Fibroblast of the aortic adventitia (primary cell): ENCODE results near the gene TYK2. TPM values are rescaled to one million over a fixed set of nuclear protein-coding genes. Genes with fewer than 3 reads are reported as not detected.

ENCODE experiments used
- DNase-seq: peaks from one replicate; pipeline ENCODE4 v3.0.0-alpha.2; 2010; ENCODE audit warnings: low read depth
- H3K4me3 ChIP-seq: 2 replicates; pipeline ENCODE4 v1.5.1; 2011; ENCODE audit warnings: low read depth, mild to moderate bottlenecking, control low read depth, low read length, moderate library complexity
- total RNA-seq: library from RNA; depleted of rRNA; stranded (reverse); fragments of >200 nt; gene quantifications from 2 replicates; pipeline ENCODE4 v1.2.3, GENCODE V29; 2012; ENCODE audit warnings: low replicate concordance
- TF ChIP-seq, protein P1 (sequence below): IDR thresholded peaks from 2 replicates; pipeline ENCODE4 v1.5.1; 2011; ENCODE audit warnings: mild to moderate bottlenecking, low read length, control low read depth, inconsistent platforms; ENCODE audit not compliant: insufficient read depth

Gene TYK2
- total RNA-seq, 1 donor = 51.5 TPM

DNA sequence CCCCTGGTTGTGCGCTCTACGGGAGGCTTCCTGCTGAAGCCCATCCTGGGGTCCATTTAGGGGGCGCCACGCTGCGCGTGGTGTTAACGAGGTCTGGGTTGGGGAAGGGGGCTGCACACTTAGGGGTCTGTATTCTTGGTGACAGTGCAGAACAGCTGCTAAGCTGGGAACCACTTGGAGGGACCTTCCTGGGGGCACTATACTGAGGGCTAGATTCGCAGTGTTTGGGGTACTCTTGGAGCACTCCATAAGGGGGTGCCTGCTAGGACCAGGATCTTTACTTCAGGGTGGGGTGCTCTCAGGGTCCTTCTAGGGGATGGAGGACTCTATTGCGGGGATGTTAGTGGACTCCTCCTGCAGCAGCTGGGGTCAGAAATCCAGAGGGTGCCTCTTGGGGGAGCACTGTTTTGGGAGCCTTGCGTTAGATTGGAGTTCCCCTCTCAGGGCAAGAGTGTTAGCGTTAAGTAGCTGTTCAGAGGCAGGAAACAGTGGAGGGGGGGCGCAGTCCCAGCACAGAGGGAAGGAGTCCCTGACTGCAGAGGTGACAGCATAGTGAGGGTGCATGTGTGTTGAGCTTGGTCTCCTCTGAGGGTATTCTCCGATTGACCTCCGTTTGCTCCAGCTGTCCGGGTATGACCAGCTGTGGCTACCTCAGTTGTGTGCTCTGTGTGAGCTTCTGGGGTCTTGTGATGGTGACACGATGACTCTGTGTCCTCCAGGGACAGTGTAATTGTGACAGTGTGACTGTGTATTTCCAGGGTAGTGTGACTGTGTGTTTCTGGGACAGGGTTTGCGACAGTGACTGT, 41.1 kb upstream of the TYK2 start:
- DNase-seq = no peak
- no peak overlapping the region for H3K4me3 ChIP-seq
- TF ChIP-seq, protein P1, sequence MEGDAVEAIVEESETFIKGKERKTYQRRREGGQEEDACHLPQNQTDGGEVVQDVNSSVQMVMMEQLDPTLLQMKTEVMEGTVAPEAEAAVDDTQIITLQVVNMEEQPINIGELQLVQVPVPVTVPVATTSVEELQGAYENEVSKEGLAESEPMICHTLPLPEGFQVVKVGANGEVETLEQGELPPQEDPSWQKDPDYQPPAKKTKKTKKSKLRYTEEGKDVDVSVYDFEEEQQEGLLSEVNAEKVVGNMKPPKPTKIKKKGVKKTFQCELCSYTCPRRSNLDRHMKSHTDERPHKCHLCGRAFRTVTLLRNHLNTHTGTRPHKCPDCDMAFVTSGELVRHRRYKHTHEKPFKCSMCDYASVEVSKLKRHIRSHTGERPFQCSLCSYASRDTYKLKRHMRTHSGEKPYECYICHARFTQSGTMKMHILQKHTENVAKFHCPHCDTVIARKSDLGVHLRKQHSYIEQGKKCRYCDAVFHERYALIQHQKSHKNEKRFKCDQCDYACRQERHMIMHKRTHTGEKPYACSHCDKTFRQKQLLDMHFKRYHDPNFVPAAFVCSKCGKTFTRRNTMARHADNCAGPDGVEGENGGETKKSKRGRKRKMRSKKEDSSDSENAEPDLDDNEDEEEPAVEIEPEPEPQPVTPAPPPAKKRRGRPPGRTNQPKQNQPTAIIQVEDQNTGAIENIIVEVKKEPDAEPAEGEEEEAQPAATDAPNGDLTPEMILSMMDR = no peak

DNA sequence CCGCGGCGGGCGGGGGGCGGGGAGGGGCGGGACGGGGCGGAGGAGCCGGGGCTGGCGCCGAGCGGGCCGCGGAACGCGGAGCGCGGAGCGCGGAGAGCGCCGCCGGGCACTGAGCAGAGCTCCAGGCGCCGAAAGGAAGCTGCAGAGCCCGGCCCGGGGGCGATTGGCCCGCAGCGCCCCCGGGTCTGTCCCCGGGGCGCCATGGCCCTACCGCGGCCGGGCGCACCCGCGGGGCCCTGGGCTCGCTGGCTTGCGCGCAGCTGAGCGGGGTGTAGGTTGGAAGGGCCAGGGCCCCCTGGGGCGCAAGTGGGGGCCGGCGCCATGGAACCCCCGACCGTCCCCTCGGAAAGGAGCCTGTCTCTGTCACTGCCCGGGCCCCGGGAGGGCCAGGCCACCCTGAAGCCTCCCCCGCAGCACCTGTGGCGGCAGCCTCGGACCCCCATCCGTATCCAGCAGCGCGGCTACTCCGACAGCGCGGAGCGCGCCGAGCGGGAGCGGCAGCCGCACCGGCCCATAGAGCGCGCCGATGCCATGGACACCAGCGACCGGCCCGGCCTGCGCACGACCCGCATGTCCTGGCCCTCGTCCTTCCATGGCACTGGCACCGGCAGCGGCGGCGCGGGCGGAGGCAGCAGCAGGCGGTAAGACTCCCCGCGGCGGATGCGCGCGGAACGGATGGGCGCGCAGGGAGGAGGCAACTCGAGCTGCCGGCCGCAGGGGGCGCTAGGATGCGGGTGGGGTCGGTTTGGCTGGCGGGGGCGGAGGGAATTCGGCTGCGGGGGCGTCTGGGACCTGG, 40.3 kb upstream of the TYK2 start, which contains the start of gene PDE4A:
TSS of gene PDE4A (plus strand) at position 95 of the 796 bp plus-strand sequence. CDS start at position 322, 227 bp downstream.
- no peak for DNase-seq
- TF ChIP-seq, protein P1 = peak; percentile 44
- H3K4me3 ChIP-seq = peak within 1 kb of the TSS; percentile 45

DNA sequence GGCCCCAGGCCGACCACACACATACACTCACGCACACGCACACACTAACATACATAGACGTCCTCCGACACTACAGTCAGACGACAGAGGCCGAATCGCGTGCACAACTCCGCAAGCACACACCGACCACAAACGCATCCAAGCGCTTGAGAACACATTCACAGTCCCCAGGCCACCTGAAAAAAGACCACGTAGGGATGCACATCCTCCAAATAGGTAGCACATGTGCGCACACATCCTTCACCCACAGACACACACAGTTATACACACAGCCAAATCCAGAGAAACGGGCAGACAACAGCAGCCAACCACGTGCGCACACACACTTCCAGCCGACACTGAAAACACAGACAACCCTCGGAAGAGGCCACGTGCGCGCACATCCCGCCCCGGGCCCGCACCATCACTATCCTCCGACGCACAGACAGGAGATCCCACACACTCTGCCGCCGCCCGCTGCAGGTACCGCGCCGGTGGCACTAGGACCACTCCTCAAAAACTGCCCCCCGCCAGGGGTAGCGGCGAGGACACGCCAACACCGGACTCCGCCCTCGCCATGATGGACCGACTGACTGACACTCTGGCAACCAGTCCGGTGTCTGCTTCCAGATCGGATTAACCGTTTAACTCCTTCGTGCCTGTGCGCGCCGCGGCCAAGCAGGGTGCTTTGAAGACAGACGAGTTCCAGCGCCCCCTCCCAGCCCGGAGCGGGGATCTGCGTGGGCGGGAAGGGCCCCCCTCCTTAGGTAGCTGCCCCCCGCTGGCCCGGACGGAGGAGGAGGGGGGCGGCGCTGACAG, 39.5 kb upstream of the TYK2 start:
- DNase-seq = peak; percentile 45
- peak overlapping the region; percentile 45 for H3K4me3 ChIP-seq
- TF ChIP-seq, protein P1 = no peak

DNA sequence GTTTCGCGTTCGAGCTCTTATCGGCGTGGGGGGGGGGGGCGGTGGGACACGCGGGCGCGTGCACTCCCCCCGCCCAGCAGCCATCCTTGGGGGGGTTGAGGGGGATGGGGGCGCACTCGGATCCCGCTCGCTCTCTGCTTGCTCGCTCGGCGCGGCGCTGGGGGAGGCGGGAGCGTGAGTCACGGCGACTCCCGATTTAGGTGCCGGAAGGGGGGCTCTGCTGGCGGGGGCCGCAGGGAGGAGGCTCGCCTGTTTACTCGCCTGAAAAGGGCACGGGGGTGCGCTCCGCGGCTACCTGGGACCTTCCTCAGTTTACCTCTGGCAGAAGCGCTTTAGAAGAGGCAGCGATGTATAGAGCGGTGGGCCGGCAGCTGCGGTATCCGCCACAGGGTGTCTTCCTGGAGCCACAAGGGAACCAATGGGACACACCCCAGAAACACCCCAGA, 38.9 kb upstream of the TYK2 start:
- TF ChIP-seq, protein P1 = no peak
- H3K4me3 ChIP-seq = peak overlapping the region; percentile 13
- DNase-seq = no peak

DNA sequence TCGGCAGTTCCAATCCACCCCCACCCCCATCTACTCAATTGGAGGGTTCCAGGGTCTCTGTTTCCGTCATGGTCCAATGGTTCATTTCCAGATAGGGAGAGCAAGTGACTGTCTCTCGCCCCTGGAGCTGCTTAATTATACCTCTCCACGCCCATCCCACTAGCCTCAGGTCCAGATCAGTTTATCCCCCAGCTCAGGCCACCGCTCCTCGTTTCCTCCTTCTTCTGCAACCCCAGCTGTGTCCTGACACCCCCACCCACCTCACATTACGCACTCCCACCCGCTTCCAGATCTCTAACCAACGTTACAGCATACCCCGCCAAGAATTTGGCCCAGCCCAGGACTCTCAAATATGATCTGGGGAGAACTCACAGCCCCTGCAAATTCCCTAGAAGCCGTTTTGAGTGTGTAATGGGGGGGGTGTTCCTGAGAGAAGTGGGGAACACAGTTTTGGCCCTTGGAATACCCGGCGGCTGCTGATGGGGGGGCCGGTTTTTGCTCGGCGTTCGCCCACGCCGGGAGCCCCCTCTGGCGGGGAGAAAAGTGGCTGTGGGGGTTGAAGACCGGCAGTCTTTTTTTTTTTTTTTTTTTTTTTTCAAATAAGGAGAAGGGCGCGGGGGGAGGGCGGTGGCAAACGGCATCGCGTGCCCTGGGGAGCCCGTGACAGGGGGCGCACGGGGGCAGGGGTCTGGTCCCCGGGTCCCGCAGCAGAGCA, 38.3 kb upstream of the TYK2 start:
- no peak overlapping the region for H3K4me3 ChIP-seq

More for the DNA sequence above, 38.3 kb upstream of the TYK2 start:
- TF ChIP-seq, protein P1 = peak; percentile 12
- DNase-seq = peak; percentile 22
